ENCODE data around the gene TBC1D22A.
A peak's percentile ranks its signal among the peaks of the same experiment; 100 is the strongest.

The TBC1D22A gene

DNA sequence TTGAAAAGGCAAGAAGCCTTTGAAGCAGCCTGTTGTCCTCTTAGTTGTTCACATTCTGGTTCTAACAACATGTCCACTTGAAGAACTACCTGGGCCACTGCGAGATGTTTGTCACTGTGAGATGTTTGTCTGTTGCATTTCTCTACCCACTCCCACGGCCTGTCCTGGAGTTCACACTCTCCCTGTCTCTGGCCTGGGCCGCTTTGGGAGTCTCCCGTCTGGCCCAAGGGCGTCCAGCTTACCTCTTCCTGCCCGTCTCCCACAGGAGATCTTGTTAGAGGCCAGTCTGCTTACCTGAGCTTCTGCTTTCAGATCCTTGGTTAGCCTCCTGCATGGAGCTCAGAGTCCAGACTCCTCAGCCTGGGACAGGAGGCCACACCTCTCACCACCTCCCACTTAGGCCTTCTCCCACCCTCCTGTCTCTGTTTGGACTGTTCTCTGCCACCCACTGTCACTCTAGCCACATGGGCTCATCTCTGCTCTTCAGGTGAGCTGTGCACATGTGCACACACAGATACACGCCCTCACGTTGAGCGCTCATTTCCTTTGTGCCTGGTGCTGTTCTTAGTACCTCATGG is 66.0 kb downstream of the TBC1D22A start:
- Histone ChIP-seq H3K4me1 (ENCODE audit: insufficient read depth, poor library complexity, severe bottlenecking) (peaks cover 37% of the 10 kb centered on the region), H3K27me3 (ENCODE audit: insufficient read depth, poor library complexity, severe bottlenecking) (no peaks in the 10 kb centered on the region), H3K4me3 (ENCODE audit: severe bottlenecking) (no peak overlapping the region), H3K27ac (ENCODE audit: poor library complexity, severe bottlenecking) (peak overlapping the region; percentile 97), H3K9me3 (ENCODE audit: severe bottlenecking) (no peaks in the 10 kb centered on the region), H3K36me3 (ENCODE audit: low read depth) (no peaks in the 10 kb centered on the region)
- DNase-seq (ENCODE audit: low spot score) (no peak), ATAC-seq (ENCODE audit: low read depth) (peak; percentile 15)
- no peak for TF ChIP-seq CTCF (IDR thresholded peaks at IDR 0.05; ENCODE audit: poor library complexity, severe bottlenecking)

DNA sequence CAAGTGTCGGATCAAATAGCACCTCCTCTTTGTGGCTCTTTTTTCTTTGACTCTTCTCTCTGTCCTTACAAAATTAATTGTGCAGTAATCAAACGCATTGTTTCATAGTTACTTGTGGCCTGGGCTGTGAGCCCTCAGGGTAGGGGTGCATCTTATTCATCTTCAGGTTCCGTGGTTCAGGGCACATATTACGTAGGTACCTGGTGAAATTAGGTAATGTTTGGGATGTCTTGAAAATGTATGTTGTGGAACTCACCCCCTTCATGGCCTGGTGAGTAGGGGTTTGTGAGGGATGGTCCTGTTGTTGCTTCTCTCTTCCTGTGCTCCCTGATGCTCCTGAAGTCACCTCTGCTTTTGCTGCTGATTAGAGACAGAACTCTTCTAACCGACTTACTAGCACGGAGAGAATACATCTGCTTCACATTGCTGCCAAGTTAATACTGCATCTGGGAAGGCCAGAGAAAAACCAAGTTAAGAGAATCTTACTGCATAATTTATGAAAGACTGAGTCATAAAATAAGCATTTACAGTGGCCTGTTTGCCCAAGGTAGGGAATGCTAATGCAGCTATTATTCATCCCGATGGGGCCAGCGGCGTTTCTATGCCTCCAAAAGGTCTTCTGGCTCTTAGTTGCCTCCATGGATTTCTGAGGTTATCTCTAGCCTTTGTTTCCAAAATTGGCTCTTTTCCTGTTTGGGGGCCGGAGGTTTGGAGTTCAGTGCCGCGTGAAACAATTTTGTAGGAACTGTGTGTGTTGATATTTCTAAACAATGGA is 66.9 kb downstream of the TBC1D22A start:
- Histone ChIP-seq H3K27me3 (ENCODE audit: insufficient read depth, poor library complexity, severe bottlenecking) (no peaks in the 10 kb centered on the region), H3K9me3 (ENCODE audit: severe bottlenecking) (no peaks in the 10 kb centered on the region), H3K4me1 (ENCODE audit: insufficient read depth, poor library complexity, severe bottlenecking) (peaks cover 37% of the 10 kb centered on the region), H3K27ac (ENCODE audit: poor library complexity, severe bottlenecking) (peak overlapping the region; percentile 97), H3K4me3 (ENCODE audit: severe bottlenecking) (no peak overlapping the region), H3K36me3 (ENCODE audit: low read depth) (no peaks in the 10 kb centered on the region)
- TF ChIP-seq CTCF (IDR thresholded peaks at IDR 0.05; ENCODE audit: poor library complexity, severe bottlenecking), result no peak
- ATAC-seq (ENCODE audit: low read depth) (peak; percentile 82), DNase-seq (ENCODE audit: low spot score) (no peak)

DNA sequence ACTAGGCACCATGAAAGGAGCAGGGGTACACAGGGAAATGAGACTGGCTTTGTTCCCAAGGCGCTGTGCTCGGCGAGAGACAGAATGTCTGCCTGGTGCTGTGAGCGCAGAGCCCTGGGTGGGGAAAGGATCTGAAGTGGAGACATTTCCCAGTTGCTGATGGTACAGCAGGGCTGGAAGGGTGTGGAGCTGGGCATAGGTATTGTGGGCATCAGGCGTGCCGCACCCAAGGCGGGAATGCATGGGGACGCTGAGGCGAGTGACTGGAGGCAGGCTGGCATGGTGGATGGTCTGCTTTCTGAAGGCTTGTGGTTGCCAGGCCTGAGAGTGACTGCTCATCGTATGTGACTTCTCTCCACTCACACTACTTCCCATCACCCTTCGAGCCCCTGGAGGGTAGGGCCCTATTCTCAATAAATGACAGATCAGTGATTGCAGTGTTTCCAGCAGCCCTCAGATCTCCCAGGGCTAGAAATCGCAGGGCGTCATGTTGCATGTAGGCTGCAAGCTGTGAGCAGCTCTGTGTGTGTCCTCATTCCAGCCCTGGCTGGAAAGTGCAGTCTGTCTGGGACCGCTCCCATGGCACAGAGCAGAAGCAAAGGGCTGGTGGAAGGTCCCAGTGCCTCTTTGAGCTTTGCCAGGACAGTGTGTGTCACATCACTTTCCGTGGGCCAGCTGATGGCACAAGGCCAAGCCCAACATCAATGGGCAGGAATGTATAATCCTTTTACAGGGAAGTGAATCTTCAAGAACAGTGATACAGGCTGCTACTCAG is 67.7 kb downstream of the TBC1D22A start:
- no peaks in the 10 kb centered on the region for H3K27me3 ChIP-seq (ENCODE audit: insufficient read depth, poor library complexity, severe bottlenecking)
- H3K36me3 ChIP-seq (ENCODE audit: low read depth), result 0 out of 2 replicates have a peak, but pooled peaks cover under 1% of the 10 kb centered on the region
- TF ChIP-seq CTCF (IDR thresholded peaks at IDR 0.05; ENCODE audit: poor library complexity, severe bottlenecking), result no peak
- H3K9me3 ChIP-seq (ENCODE audit: severe bottlenecking), result peaks cover 4% of the 10 kb centered on the region
- DNase-seq (ENCODE audit: low spot score) (no peak), ATAC-seq (ENCODE audit: low read depth) (peak; percentile 65)
- no peak overlapping the region for H3K4me3 ChIP-seq (ENCODE audit: severe bottlenecking)
- H3K27ac ChIP-seq (ENCODE audit: poor library complexity, severe bottlenecking), result peak overlapping the region; percentile 97
- peaks cover 37% of the 10 kb centered on the region for H3K4me1 ChIP-seq (ENCODE audit: insufficient read depth, poor library complexity, severe bottlenecking)

DNA sequence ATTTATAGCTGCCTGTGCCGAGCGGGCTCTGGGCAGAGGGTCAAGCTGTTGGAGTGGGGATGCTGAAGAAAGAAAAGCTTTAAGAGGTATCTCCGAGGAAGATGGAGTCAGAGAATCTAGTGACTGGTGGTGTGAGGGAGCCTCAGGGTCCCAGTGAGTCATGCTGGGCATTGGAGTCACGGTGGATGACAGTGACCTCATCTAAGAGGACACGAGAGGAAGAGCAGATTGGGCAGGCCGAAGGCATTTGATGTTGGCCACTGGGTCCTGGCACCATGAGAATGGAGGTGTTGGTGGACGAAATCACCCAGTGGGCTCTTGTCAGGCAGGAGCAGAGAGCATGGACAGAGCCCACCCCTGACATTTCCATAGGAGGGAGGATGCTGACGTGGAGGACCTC is 68.4 kb downstream of the TBC1D22A start:
- H3K27ac ChIP-seq (ENCODE audit: poor library complexity, severe bottlenecking), result peak overlapping the region; percentile 97
- H3K27me3 ChIP-seq (ENCODE audit: insufficient read depth, poor library complexity, severe bottlenecking), result no peaks in the 10 kb centered on the region

More for the DNA sequence above, 68.4 kb downstream of the TBC1D22A start:
- ATAC-seq (ENCODE audit: low read depth) (no peak), DNase-seq (ENCODE audit: low spot score) (no peak)
- TF ChIP-seq CTCF (IDR thresholded peaks at IDR 0.05; ENCODE audit: poor library complexity, severe bottlenecking), result no peak
- peaks cover 37% of the 10 kb centered on the region for H3K4me1 ChIP-seq (ENCODE audit: insufficient read depth, poor library complexity, severe bottlenecking)
- 0 out of 2 replicates have a peak, but pooled peaks cover 5% of the 10 kb centered on the region for H3K36me3 ChIP-seq (ENCODE audit: low read depth)
- H3K9me3 ChIP-seq (ENCODE audit: severe bottlenecking), result peaks cover 7% of the 10 kb centered on the region
- no peak overlapping the region for H3K4me3 ChIP-seq (ENCODE audit: severe bottlenecking)

All from RWPE2 (cell line).